Testis (tissue), 2 donors: Measurements from ENCODE around the gene APOLD1.

Source experiments
- POLR2A ChIP-seq: fragments of 450-650 bp; IDR thresholded peaks from one replicate; pipeline ENCODE4 v1.6.1; 2017; ENCODE audit warnings: antibody characterized with exemption, mild to moderate bottlenecking, moderate library complexity
- TF ChIP-seq, protein P1 (sequence below), 3 experiments: fragments of 450-650 bp in 2 of 3; fragments of 200-600 bp in 1 of 3; sonication (generic) in 1 of 3; IDR thresholded peaks; one replicate each; pipeline ENCODE4 v1.5.1; 2016 to 2019; ENCODE audit warnings: antibody characterized with exemption in 3 of 3, mild to moderate bottlenecking in 2 of 3, moderate library complexity in 1 of 3

DNA sequence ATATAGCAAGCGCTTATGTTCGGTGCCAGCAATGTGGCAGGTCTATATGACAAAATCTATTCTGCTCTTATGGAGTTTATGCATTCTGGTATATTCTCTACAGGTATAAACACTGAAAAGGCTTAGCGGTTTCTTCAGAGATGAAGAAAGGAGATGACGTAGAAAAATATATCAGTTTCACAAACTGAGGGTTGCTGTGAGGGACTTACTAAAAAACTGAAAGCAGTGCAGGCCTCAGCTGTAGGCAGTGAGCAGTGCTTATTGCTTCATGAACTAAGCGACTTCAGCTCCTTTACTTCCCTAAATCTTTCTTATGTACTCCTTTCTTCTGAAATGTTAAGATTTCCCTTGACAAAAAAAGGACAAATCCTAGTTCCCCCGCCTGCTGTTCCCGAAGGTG, 32.2 kb downstream of the APOLD1 start:
- TF ChIP-seq, protein P1, sequence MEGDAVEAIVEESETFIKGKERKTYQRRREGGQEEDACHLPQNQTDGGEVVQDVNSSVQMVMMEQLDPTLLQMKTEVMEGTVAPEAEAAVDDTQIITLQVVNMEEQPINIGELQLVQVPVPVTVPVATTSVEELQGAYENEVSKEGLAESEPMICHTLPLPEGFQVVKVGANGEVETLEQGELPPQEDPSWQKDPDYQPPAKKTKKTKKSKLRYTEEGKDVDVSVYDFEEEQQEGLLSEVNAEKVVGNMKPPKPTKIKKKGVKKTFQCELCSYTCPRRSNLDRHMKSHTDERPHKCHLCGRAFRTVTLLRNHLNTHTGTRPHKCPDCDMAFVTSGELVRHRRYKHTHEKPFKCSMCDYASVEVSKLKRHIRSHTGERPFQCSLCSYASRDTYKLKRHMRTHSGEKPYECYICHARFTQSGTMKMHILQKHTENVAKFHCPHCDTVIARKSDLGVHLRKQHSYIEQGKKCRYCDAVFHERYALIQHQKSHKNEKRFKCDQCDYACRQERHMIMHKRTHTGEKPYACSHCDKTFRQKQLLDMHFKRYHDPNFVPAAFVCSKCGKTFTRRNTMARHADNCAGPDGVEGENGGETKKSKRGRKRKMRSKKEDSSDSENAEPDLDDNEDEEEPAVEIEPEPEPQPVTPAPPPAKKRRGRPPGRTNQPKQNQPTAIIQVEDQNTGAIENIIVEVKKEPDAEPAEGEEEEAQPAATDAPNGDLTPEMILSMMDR (IDR thresholded peaks at IDR 0.05) = no peak
- no peak for TF ChIP-seq POLR2A
